ENCODE results near the gene SEMA5B.

GRCh38 chr3:122977746-122978466, 49.7 kb downstream of the SEMA5B start:
- TF ChIP-seq TAF1 (IDR thresholded peaks at IDR 0.05; ENCODE audit: borderline replicate concordance, insufficient read depth, low read length) (no peak), SIN3A (IDR thresholded peaks at IDR 0.05; ENCODE audit: borderline replicate concordance, insufficient read depth, low read length) (no peak), POLR2AphosphoS5 (IDR thresholded peaks at IDR 0.05; ENCODE audit: low read depth, low read length) (no peak), REST (IDR thresholded peaks at IDR 0.05; ENCODE audit: insufficient read depth in 1 of 2, low read depth in 2 of 2, low read length in 2 of 2) (no peak)

Measured in PFSK-1 (cell line).